ENCODE measurements around the gene ADIPOR1. TPM values are rescaled to one million over a fixed set of nuclear protein-coding genes. Genes with fewer than 3 reads are reported as not detected.

The ADIPOR1 gene
- total and polyA plus RNA-seq, 2 of the 4 experiments (the other 2 are of a cell fraction) = 82.7 to 92.5 TPM

DNA sequence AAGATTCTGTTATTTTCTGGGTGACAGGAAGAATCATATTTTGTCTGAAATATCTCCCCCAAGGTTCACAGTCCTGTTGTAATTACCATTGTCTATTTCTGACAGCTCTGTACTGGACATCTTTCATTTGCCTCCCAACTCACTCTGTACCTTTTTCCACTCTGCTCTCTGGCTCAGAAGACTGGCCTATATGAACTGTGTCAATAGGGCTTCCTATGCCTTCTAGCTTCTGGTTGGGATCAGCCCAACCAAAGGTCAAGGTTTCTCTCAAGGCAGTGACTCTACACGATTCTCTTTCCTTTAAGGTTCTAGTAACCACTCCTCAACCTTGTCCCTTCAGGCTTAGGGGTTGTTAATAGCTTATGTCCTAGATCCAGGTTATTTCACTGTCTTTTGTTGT lies 48.6 kb downstream of the ADIPOR1 start:
- no peak for DNase-seq
- in situ Hi-C loops (cut with MboI; ENCODE audit: low sequenced_read_pairs) = no loop called here
- Histone ChIP-seq H3K14ac (replicated peaks; ENCODE audit: low read depth, low read length) (no peak overlapping the region), H2BK15ac (ENCODE audit: low read depth, low read length) (no peak overlapping the region), H2AK5ac (ENCODE audit: low read depth, low read length) (no peak overlapping the region), H3K27me3 (ENCODE audit: control insufficient read depth, insufficient read depth, low read length) (no peaks in the 10 kb centered on the region), H4K91ac (ENCODE audit: insufficient read depth, low read depth, low read length) (no peak overlapping the region), H3K23ac (ENCODE audit: low read depth, low read length) (no peak overlapping the region), H3K9ac (ENCODE audit: low read depth, low read length) (no peak overlapping the region), H3K27ac (ENCODE audit: insufficient read depth, low read length) (no peak overlapping the region), H2BK5ac (ENCODE audit: low read depth, low read length, poor library complexity, severe bottlenecking) (no peak overlapping the region), H3K9me1 (ENCODE audit: insufficient read depth, low read length) (no peaks in the 10 kb centered on the region), H3K9me3 (ENCODE audit: control insufficient read depth, insufficient read depth, low read length) (no peaks in the 10 kb centered on the region), H4K8ac (ENCODE audit: low read depth in 2 of 2, low read length in 2 of 2) (no peak overlapping the region), H2BK120ac (ENCODE audit: low read depth, low read length) (no peak overlapping the region), H4K5ac (ENCODE audit: low read depth, low read length) (no peak overlapping the region), H3K4me2 (ENCODE audit: low read depth, low read length) (no peak overlapping the region), H4K20me1 (ENCODE audit: insufficient read depth, low read length) (no peaks in the 10 kb centered on the region), H2AK9ac (replicated peaks; ENCODE audit: low read depth, low read length, poor library complexity) (no peak overlapping the region), H2BK20ac (ENCODE audit: low read depth, low read length) (no peak overlapping the region), H3K4me1 (ENCODE audit: control insufficient read depth, insufficient read depth, low read length) (no peaks in the 10 kb centered on the region), H3K36me3 (ENCODE audit: control insufficient read depth, insufficient read depth, low read length) (peaks cover 39% of the 10 kb centered on the region), H3K56ac (ENCODE audit: extremely low read depth, insufficient read depth, low read length) (no peak overlapping the region), H3K79me1 (ENCODE audit: low read depth in 1 of 2, low read length in 2 of 2) (no peaks in the 10 kb centered on the region; a peak in 1 of 4 replicates), H3K18ac (ENCODE audit: low read depth, low read length) (no peak overlapping the region), H3K4me3 (ENCODE audit: insufficient read depth, low read depth, low read length) (no peak overlapping the region), H2AFZ (replicated peaks; ENCODE audit: low read length, poor library complexity) (no peak overlapping the region), H3K4ac (ENCODE audit: low read depth, low read length) (no peak overlapping the region)
- ChIA-PET POLR2A (ENCODE audit: unreplicated experiment) (interaction anchor here (0.5 kb wide), 1 partner anchor 13 kb away, joined by 3 read pairs; no protein-coding TSS in a partner anchor), CTCF (no interaction called here)
- intact Hi-C loops (cut with micrococcal nuclease) = loop anchor here (5.0 kb wide), 1 partner anchor 33 kb away; no protein-coding TSS in a partner anchor
- no peak for TF ChIP-seq SMC3 (IDR thresholded peaks at IDR 0.05; ENCODE audit: low read depth, low read length)
- no peak for TF ChIP-seq BHLHE40 (IDR thresholded peaks at IDR 0.05; ENCODE audit: low read depth, low read length)
- no peak for TF ChIP-seq RAD21 (IDR thresholded peaks at IDR 0.05; ENCODE audit: low read length)
- no peak for TF ChIP-seq CHD1 (IDR thresholded peaks at IDR 0.05; ENCODE audit: low read depth, low read length)
- TF ChIP-seq, protein P1, sequence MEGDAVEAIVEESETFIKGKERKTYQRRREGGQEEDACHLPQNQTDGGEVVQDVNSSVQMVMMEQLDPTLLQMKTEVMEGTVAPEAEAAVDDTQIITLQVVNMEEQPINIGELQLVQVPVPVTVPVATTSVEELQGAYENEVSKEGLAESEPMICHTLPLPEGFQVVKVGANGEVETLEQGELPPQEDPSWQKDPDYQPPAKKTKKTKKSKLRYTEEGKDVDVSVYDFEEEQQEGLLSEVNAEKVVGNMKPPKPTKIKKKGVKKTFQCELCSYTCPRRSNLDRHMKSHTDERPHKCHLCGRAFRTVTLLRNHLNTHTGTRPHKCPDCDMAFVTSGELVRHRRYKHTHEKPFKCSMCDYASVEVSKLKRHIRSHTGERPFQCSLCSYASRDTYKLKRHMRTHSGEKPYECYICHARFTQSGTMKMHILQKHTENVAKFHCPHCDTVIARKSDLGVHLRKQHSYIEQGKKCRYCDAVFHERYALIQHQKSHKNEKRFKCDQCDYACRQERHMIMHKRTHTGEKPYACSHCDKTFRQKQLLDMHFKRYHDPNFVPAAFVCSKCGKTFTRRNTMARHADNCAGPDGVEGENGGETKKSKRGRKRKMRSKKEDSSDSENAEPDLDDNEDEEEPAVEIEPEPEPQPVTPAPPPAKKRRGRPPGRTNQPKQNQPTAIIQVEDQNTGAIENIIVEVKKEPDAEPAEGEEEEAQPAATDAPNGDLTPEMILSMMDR (conservative IDR thresholded peaks at IDR 0.05; ENCODE audit: low read depth, low read length) = no peak
- TF ChIP-seq, protein P2, sequence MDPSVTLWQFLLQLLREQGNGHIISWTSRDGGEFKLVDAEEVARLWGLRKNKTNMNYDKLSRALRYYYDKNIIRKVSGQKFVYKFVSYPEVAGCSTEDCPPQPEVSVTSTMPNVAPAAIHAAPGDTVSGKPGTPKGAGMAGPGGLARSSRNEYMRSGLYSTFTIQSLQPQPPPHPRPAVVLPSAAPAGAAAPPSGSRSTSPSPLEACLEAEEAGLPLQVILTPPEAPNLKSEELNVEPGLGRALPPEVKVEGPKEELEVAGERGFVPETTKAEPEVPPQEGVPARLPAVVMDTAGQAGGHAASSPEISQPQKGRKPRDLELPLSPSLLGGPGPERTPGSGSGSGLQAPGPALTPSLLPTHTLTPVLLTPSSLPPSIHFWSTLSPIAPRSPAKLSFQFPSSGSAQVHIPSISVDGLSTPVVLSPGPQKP (IDR thresholded peaks at IDR 0.05; ENCODE audit: borderline replicate concordance, low read depth, low read length) = no peak
- no peak for TF ChIP-seq RFX5 (IDR thresholded peaks at IDR 0.05; ENCODE audit: low read depth, low read length)
- no peak for TF ChIP-seq RCOR1 (IDR thresholded peaks at IDR 0.05; ENCODE audit: insufficient replicate concordance, low read length)
- TF ChIP-seq POLR2A (IDR thresholded peaks at IDR 0.05; ENCODE audit: low read depth, low read length) = no peak
- TF ChIP-seq MAZ (IDR thresholded peaks at IDR 0.05; ENCODE audit: borderline replicate concordance, low read depth, low read length) = no peak
- ATAC-seq (ENCODE audit: low read depth) = no peak
- dilution Hi-C loops (cut with HindIII; ENCODE audit: low sequenced_read_pairs, unreplicated experiment) = no loop called here
- no TSS peak for BruUV-seq (replicated peaks)
- no CpG with 5 or more reads among the region's 1 CpG for WGBS, 2 experiments (ENCODE audit: extremely low coverage in 2 of 2, insufficient read length in 1 of 2)

All from IMR-90 (cell line).